ENCODE data around the gene ISCA2. TPM values are rescaled to one million over a fixed set of nuclear protein-coding genes. Genes with fewer than 3 reads are reported as not detected.
"Not testable (repeated sequence)": the region's sequence is repeated elsewhere in the genome, so short reads cannot be mapped to it uniquely, and the experiment has no call there.

The ISCA2 gene, protein sequence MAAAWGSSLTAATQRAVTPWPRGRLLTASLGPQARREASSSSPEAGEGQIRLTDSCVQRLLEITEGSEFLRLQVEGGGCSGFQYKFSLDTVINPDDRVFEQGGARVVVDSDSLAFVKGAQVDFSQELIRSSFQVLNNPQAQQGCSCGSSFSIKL
- 10 to 100 TPM; 40.5 to 58.1 TPM for total RNA-seq
- 46.9 TPM for polyA plus RNA-seq (2013, experiment 1 of 2)
- 41.9 TPM for polyA plus RNA-seq (2013, experiment 2 of 2)
- long read RNA-seq, experiment 1, transcript ISCA2-204 (4 exons, 2,626 nt): major isoform, 32 of 45 reads
- long read RNA-seq, experiment 1, partial matches to known transcripts: 6 of 45 reads
- long read RNA-seq, experiment 1, other reads (novel, unspliced or antisense): 7 of 45 reads
- long read RNA-seq, experiment 2, transcript ISCA2-204 (4 exons, 2,626 nt): major isoform, 63 of 70 reads
- long read RNA-seq, experiment 2, partial matches to known transcripts: 3 of 70 reads
- long read RNA-seq, experiment 2, other reads (novel, unspliced or antisense): 0 of 70 reads
- long read RNA-seq, experiment 3, transcript ISCA2-204 (4 exons, 2,626 nt): major isoform, 54 of 70 reads
- long read RNA-seq, experiment 3, transcript ISCA2-203 (3 exons, 925 nt): minor isoform, 6 of 70 reads
- long read RNA-seq, experiment 3, partial matches to known transcripts: 5 of 70 reads
- long read RNA-seq, experiment 3, other reads (novel, unspliced or antisense): 5 of 70 reads
- long read RNA-seq, experiment 4, transcript ISCA2-204 (4 exons, 2,626 nt): major isoform, 180 of 211 reads
- long read RNA-seq, experiment 4, transcript ISCA2-203 (3 exons, 925 nt): minor isoform, 6 of 211 reads
- long read RNA-seq, experiment 4, partial matches to known transcripts: 8 of 211 reads
- long read RNA-seq, experiment 4, other reads (novel, unspliced or antisense): 17 of 211 reads

DNA sequence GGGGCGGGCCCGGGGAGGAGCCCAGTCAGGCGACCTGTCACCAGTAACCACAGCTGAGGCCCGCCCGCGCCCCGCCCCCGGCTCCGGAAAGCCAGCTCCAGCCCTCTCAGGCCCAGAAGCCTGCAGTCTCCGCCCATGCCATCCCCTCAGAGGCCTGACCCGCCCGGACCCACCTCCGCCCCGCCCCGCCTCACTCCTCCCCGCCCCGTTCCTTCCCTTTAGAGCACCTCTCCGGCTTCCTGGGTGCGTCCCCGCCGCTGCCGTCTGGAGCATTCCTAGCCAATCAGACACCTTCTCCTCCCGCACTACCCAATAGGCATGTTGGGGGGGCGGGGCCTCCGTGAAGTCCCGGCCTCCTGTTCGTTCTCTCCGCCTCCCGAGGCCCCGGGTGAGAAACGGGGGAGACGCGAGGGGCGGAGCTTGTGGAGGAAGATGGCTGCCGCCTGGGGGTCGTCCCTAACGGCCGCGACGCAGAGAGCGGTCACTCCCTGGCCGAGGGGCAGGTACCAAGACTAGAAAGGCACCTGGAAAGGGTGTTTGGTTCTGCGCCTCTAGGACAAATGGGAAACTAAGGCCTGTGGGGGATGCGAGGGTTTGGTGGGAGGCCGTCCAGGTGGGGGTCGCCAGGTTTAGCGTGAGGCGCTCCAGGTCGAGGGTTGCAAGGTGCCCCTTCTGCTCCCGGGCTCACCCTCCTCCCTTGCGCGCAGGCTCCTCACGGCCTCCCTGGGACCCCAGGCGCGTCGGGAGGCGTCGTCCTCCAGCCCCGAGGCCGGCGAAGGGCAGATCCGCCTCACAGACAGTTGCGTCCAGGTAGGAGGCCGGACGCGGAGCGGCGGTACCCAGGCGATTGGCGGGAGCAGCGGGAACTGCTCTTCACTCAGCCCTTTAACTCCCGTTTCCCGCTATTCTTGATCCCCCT is at the start of gene ISCA2:
ISCA2 (plus strand) TSS at position 423 of the 919 bp plus-strand sequence; CDS start at position 433, 10 bp downstream.
- H3K9ac ChIP-seq (ENCODE audit: extremely low read depth, low read length, poor library complexity, severe bottlenecking): peak within 1 kb of the TSS; percentile 91
- H3K27ac ChIP-seq (ENCODE audit: low read depth, low read length): peak within 1 kb of the TSS; percentile 45
- Mint-ChIP-seq H3K27me3 (ENCODE audit: insufficient read depth) (no peaks in the 10 kb centered on the region), H3K4me1 (peaks cover 15% of the 10 kb centered on the region), H3K27ac (peak within 1 kb of the TSS; percentile 91), H3K4me3 (no peak within 1 kb of the TSS), H3K36me3 (ENCODE audit: low read depth) (peaks cover 10% of the 10 kb centered on the region), H3K9me3 (no peaks in the 10 kb centered on the region)
- peaks cover 8% of the 10 kb centered on the region for H3K4me1 ChIP-seq (ENCODE audit: control insufficient read depth, insufficient read depth, low read length)
- peak within 1 kb of the TSS; percentile 98 for H3K4me3 ChIP-seq (ENCODE audit: low read length)
- TF ChIP-seq, protein P1, sequence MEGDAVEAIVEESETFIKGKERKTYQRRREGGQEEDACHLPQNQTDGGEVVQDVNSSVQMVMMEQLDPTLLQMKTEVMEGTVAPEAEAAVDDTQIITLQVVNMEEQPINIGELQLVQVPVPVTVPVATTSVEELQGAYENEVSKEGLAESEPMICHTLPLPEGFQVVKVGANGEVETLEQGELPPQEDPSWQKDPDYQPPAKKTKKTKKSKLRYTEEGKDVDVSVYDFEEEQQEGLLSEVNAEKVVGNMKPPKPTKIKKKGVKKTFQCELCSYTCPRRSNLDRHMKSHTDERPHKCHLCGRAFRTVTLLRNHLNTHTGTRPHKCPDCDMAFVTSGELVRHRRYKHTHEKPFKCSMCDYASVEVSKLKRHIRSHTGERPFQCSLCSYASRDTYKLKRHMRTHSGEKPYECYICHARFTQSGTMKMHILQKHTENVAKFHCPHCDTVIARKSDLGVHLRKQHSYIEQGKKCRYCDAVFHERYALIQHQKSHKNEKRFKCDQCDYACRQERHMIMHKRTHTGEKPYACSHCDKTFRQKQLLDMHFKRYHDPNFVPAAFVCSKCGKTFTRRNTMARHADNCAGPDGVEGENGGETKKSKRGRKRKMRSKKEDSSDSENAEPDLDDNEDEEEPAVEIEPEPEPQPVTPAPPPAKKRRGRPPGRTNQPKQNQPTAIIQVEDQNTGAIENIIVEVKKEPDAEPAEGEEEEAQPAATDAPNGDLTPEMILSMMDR (conservative IDR thresholded peaks at IDR 0.05): no peak
- H3K36me3 ChIP-seq (ENCODE audit: control insufficient read depth, insufficient read depth, low read length): peaks cover 40% of the 10 kb centered on the region
- peak; percentile 100 for DNase-seq
- no peaks in the 10 kb centered on the region for H3K27me3 ChIP-seq (ENCODE audit: control insufficient read depth, insufficient read depth, low read length, poor library complexity, severe bottlenecking)
- no peaks in the 10 kb centered on the region for H3K9me3 ChIP-seq (ENCODE audit: control insufficient read depth, low read length)
- 0 to 1% methylated on average over 35 to 73 of the region's 73 CpGs for WGBS, 2 experiments (ENCODE audit: insufficient coverage in 1 of 2, insufficient read length in 1 of 2)

- DNase-seq: peak; percentile 77
- TF ChIP-seq, protein P1 (conservative IDR thresholded peaks at IDR 0.05): no peak
- H3K36me3 Mint-ChIP-seq (ENCODE audit: low read depth): no peaks in the 10 kb centered on the region
These were observed 48.7 kb upstream of the ISCA2 start for GRCh38 chr14:74444866-74445265.

DNA sequence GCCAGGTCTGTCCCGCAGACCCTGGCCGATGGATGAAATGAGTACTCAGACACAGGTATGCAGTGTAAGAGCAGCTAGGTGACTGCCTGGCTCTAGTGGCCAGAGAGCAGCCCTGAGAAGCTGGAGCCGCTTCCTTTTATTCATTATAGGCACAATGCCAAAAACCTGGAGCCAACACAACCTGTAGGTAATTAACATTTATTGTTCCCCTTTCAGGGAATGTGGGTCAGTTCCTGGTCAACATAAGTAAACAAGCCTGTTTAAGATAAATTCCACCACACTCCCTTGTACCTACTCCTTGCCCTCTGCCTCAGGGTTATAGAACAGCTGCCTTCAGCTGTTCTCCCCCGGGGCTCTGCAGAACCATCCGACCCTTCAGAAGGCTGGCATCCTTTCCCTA is 39.2 kb upstream of the ISCA2 start:
- 90 to 92% methylated on average over 2 to 5 of the region's 5 CpGs for WGBS, 2 experiments (ENCODE audit: insufficient coverage in 1 of 2, insufficient read length in 1 of 2)
- peaks cover 36% of the 10 kb centered on the region for H3K9me3 Mint-ChIP-seq
- H3K4me3 ChIP-seq (ENCODE audit: low read length); H3K4me1 Mint-ChIP-seq; H3K27me3 ChIP-seq (ENCODE audit: control insufficient read depth, insufficient read depth, low read length, poor library complexity, severe bottlenecking); H3K27me3 Mint-ChIP-seq (ENCODE audit: insufficient read depth); H3K4me1 ChIP-seq (ENCODE audit: control insufficient read depth, insufficient read depth, low read length); H3K27ac ChIP-seq (ENCODE audit: low read depth, low read length); H3K36me3 ChIP-seq (ENCODE audit: control insufficient read depth, insufficient read depth, low read length); H3K9ac ChIP-seq (ENCODE audit: extremely low read depth, low read length, poor library complexity, severe bottlenecking); H3K4me3 Mint-ChIP-seq; H3K27ac Mint-ChIP-seq: not testable (repeated sequence)
- peaks cover 29% of the 10 kb centered on the region for H3K36me3 Mint-ChIP-seq (ENCODE audit: low read depth)
- H3K9me3 ChIP-seq (ENCODE audit: control insufficient read depth, low read length): peaks cover 35% of the 10 kb centered on the region
- peak; percentile 22 for DNase-seq

More at GRCh38 chr14:74444866-74445265, 48.7 kb upstream of the ISCA2 start:
- H3K4me3 Mint-ChIP-seq: no peak overlapping the region
- H3K27me3 Mint-ChIP-seq (ENCODE audit: insufficient read depth): peaks cover 2% of the 10 kb centered on the region
- Histone ChIP-seq H3K27me3 (ENCODE audit: control insufficient read depth, insufficient read depth, low read length, poor library complexity, severe bottlenecking) (no peaks in the 10 kb centered on the region), H3K9ac (ENCODE audit: extremely low read depth, low read length, poor library complexity, severe bottlenecking) (no peak overlapping the region), H3K9me3 (ENCODE audit: control insufficient read depth, low read length) (peaks cover 5% of the 10 kb centered on the region), H3K4me3 (ENCODE audit: low read length) (no peak overlapping the region), H3K27ac (ENCODE audit: low read depth, low read length) (no peak overlapping the region), H3K36me3 (ENCODE audit: control insufficient read depth, insufficient read depth, low read length) (no peaks in the 10 kb centered on the region), H3K4me1 (ENCODE audit: control insufficient read depth, insufficient read depth, low read length) (peaks cover 3% of the 10 kb centered on the region)
- WGBS, 2 experiments (ENCODE audit: insufficient coverage in 1 of 2, insufficient read length in 1 of 2): 49 to 56% methylated on average over 1 to 2 of the region's 3 CpGs
- H3K27ac Mint-ChIP-seq: peak overlapping the region; percentile 45
- H3K9me3 Mint-ChIP-seq: no peaks in the 10 kb centered on the region
- H3K4me1 Mint-ChIP-seq: peaks cover 25% of the 10 kb centered on the region

All from endodermal cell (in vitro differentiated cells).